Activated B cell treated with CpG ODN at 0.5 μM for 24 hours (primary cell): ENCODE measurements around the gene DHCR24. TPM values are rescaled to one million over a fixed set of nuclear protein-coding genes. Genes with fewer than 3 reads are reported as not detected.

ENCODE experiments used
- ATAC-seq: fragments of 200-7000 bp; cut with Tn5 transposase; one replicate; pipeline ENCODE4 v1.10.0; 2021; ENCODE audit warnings: low read depth, mild to moderate bottlenecking, moderate library complexity
- CTCF ChIA-PET: fragments of 350-600 bp; sonication (Branson Sonifier 250); formaldehyde crosslinking; loops from one replicate; lab custom pipeline; 2021; ENCODE audit warnings: antibody characterized with exemption; lab: Charles Lee
- POLR2A ChIA-PET: fragments of 350-600 bp; sonication (Branson Sonifier 250); formaldehyde crosslinking; loops from one replicate; lab custom pipeline; 2021; ENCODE audit warnings: antibody characterized with exemption; lab: Charles Lee
- DNase-seq: peaks from one replicate; pipeline ENCODE4 v3.0.0; 2022
- H3K27ac Mint-ChIP-seq: one replicate; pipeline ENCODE4 v1.8.0; 2020; ENCODE audit warnings: mixed read lengths
- H3K27me3 Mint-ChIP-seq: one replicate; pipeline ENCODE4 v1.8.0; 2021; ENCODE audit warnings: mixed read lengths
- H3K36me3 Mint-ChIP-seq: one replicate; pipeline ENCODE4 v1.8.0; 2021; ENCODE audit warnings: low read depth, mixed read lengths
- H3K4me1 Mint-ChIP-seq: one replicate; pipeline ENCODE4 v1.8.0; 2021; ENCODE audit warnings: mixed read lengths
- H3K4me3 Mint-ChIP-seq: one replicate; pipeline ENCODE4 v1.8.0; 2020; ENCODE audit warnings: mild to moderate bottlenecking, mixed read lengths
- H3K9me3 Mint-ChIP-seq: one replicate; pipeline ENCODE4 v1.8.0; 2020; ENCODE audit warnings: mixed read lengths
- intact Hi-C: fragments of 100-400 bp; cut with micrococcal nuclease; formaldehyde crosslinking; loops from one replicate; pipeline ENCODE4 v1.15.1; 2024
- total RNA-seq: library from RNA; stranded (reverse); gene quantifications from 2 replicates; pipeline ENCODE4 v1.2.3, GENCODE V29; 2022
- TF ChIP-seq, protein P1 (sequence below): fragments of 200-600 bp; IDR thresholded peaks from one replicate; pipeline ENCODE4 v1.8.0; 2022; ENCODE audit warnings: antibody characterized with exemption, mild to moderate bottlenecking

The DHCR24 gene
- total RNA-seq, 1 donor from 2014 or later, result 55.0 TPM

DNA sequence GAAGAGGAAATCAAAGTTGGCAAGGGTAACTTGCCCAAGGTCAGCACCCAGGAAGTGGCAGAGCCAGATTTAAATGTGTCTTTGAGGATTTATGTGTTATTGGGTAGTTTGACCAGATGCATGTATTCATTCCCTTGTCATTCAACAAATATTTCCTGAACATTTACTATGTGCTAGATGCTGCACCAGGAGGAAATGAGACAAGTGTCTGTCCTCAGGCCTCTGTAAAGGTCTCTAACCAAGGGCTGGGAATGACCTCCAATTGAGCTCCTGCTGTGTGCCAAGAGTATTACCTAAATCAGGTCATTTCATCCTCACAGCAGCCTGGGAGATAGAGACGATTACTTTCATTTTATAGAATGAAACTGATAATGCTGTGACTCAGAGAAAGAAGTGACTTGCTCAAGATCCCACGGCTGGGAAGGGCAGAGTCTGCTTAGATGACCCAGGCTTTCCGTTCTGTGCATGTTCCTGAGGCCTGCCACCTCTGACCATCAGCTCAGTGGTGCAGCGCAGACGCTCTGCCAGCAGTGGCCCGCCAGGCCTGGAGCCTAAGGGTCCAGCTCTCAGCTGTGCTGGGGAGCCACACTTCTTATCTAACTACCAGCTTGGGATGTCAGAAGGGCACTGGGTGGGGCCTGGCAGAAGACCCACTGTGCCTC lies 82.4 kb downstream of the DHCR24 start:
- CTCF ChIA-PET, result no interaction called here
- H3K36me3 Mint-ChIP-seq, result no peaks in the 10 kb centered on the region
- POLR2A ChIA-PET, result no interaction called here
- ATAC-seq, result no peak
- no peak for DNase-seq
- H3K4me3 Mint-ChIP-seq, result no peak overlapping the region
- H3K9me3 Mint-ChIP-seq, result no peaks in the 10 kb centered on the region
- intact Hi-C loops, result no loop called here
- no peak overlapping the region for H3K27ac Mint-ChIP-seq
- TF ChIP-seq, protein P1, sequence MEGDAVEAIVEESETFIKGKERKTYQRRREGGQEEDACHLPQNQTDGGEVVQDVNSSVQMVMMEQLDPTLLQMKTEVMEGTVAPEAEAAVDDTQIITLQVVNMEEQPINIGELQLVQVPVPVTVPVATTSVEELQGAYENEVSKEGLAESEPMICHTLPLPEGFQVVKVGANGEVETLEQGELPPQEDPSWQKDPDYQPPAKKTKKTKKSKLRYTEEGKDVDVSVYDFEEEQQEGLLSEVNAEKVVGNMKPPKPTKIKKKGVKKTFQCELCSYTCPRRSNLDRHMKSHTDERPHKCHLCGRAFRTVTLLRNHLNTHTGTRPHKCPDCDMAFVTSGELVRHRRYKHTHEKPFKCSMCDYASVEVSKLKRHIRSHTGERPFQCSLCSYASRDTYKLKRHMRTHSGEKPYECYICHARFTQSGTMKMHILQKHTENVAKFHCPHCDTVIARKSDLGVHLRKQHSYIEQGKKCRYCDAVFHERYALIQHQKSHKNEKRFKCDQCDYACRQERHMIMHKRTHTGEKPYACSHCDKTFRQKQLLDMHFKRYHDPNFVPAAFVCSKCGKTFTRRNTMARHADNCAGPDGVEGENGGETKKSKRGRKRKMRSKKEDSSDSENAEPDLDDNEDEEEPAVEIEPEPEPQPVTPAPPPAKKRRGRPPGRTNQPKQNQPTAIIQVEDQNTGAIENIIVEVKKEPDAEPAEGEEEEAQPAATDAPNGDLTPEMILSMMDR, result no peak
- H3K4me1 Mint-ChIP-seq, result peaks cover 15% of the 10 kb centered on the region
- no peaks in the 10 kb centered on the region for H3K27me3 Mint-ChIP-seq

DNA sequence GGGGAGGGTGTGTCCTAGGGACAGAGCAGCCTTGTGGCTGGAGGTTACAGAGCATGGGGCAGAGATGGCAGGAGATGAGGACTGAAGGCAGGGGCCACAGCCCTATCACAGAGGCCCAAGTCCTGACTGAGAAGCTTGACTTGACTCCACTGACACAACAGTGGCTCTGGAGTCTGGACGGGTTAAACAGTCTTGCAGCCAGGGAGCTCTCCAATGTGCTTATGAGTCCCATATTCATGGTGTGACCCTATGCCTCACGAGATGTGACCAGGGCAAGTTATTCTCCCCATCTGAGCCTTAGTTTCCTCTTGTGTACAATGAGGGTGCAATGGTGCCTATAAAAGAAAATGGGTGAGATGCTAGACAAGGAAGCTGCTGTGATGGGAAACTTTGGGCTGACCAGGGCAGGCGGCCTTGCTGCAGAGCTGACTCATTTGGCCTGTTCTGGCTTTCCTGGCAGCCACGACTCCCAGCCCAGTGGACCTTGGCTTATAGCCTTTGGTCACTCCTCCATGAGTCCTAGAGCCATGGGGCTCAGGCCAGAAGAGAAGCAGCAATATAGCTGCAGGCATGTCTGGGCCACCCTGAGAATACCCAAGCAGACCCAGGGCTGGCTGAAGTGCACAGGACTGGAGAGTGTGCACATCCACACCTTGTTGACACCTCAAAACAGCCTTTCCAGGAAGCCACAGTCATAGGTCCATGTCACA lies 83.1 kb downstream of the DHCR24 start:
- no peaks in the 10 kb centered on the region for H3K9me3 Mint-ChIP-seq
- no peak overlapping the region for H3K27ac Mint-ChIP-seq
- intact Hi-C loops, result no loop called here
- ChIA-PET CTCF (no interaction called here), POLR2A (no interaction called here)
- TF ChIP-seq, protein P1, result no peak
- H3K4me1 Mint-ChIP-seq, result peaks cover 22% of the 10 kb centered on the region
- DNase-seq (no peak), ATAC-seq (no peak)
- no peaks in the 10 kb centered on the region for H3K36me3 Mint-ChIP-seq
- no peak overlapping the region for H3K4me3 Mint-ChIP-seq
- H3K27me3 Mint-ChIP-seq, result no peaks in the 10 kb centered on the region

DNA sequence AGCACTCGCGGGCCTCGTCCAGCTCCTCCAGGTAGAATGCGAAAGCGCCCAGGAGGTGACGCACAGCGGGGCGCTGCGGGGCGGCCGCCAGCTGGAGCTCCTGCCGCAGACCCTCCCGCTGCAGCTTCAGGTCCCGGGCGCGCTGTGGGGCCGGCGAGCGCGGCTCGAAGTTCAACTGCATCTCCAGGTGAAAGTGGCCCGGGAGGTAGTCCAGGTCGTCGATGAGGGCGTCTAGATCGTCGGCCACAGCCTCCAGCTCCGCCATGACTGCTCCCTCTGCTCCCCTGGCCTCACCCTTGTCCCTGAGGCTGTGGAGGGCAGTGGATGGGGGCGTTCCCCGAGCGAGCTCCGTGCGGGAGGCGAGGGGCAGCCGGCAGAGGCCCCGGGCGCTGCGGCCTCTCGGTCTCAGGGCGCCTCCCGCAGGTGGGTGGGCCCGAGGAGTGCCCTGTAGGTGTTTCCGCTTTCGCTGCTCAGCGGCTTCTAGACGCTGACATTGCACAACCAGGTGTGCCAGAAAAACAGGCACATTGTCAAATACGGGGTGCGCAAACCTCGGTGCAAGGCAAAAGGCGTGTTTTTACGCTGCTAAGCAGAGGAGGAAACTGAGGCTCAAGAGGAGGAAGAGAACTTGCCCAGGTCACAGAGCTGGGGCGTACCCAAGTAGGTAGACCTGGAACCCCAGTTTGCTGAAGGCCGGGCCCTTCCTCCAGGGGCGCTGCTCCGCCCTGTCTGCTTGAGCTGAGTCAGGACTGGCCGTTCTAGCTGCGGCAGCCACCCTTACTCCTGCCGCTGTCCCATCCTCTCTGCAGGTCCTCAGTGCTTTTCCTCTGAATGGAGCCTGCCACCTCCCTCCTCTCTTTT lies 85.9 kb downstream of the DHCR24 start, which contains the start of gene TTC22:
Gene TTC22, minus strand, starts transcription at position 425 of the 861 bp plus-strand sequence. Its CDS starts 160 bp downstream, at position 265.
- Mint-ChIP-seq H3K27ac (peak within 1 kb of the TSS; percentile 83), H3K27me3 (no peaks in the 10 kb centered on the region), H3K36me3 (peaks cover 3% of the 10 kb centered on the region), H3K4me1 (peaks cover 29% of the 10 kb centered on the region), H3K4me3 (peak within 1 kb of the TSS; percentile 90), H3K9me3 (no peaks in the 10 kb centered on the region)
- DNase-seq (peak; percentile 67), ATAC-seq (peak; percentile 90)
- TF ChIP-seq, protein P1, result no peak
- POLR2A ChIA-PET, result interaction anchor here (0.7 to 1.6 kb wide), 5 partner anchors 35 to 602 kb away, joined by 3 to 15 read pairs (median 3); partner anchors contain the start of genes CYB5RL, DHCR24, MRPL37 and TTC4
- intact Hi-C loops, result loop anchor here (1.0 to 2.0 kb wide), 6 partner anchors 37 to 963 kb away; partner anchors contain the start of genes DHCR24, NDC1, PARS2 and SSBP3
- CTCF ChIA-PET, result interaction anchor here (0.7 to 2.4 kb wide), 16 partner anchors 9 to 856 kb away, joined by 3 to 10 read pairs (median 4); partner anchors contain the start of genes DHCR24, IFT25 and TTC4

DNA sequence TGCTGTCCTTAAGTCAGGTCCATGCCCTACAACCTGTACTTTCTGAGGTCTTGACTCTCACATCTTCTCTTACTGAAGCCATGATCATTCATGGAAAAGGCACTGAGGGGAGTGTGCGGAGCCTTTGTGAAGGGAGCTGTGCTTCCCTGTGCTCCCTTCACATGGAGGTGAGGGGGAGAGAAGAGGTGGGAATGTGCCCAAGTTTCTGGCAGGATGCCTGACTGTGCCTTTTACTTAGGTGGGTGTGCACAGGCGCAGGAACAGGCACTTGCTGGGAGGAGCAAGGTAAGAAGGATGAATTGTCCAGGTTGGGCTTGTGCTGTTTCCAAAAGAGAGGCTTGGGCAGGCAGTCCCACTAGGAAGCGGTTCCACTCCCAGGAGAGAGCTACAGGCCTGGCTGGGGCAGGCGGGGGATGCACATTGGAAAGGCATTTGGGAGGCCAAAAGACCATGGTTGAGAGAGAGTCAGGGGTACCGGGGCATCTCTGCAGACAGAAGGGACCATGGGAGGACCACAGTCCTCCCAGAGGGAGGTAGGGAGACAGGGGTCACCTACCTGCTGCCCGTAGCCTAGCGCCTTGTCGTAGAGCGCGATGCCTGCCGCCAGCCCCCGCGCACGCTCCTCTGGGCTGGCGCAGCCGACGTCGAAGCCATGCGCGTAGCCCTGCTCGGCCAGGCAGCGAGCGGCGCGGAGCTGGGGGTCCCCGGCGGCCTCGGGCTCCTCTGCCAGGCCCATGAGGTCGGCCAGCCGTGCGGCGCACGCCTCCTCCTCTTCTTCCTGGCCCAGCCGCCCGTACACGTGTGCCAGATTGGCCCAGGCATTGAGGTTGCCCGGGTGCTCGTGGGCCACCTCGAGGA lies 86.7 kb downstream of the DHCR24 start:
- H3K4me1 Mint-ChIP-seq, result peaks cover 29% of the 10 kb centered on the region

More for the DNA sequence above, 86.7 kb downstream of the DHCR24 start:
- Mint-ChIP-seq H3K9me3 (no peaks in the 10 kb centered on the region), H3K4me3 (peak overlapping the region; percentile 90), H3K27ac (peak overlapping the region; percentile 18), H3K36me3 (peaks cover 3% of the 10 kb centered on the region), H3K27me3 (no peaks in the 10 kb centered on the region)
- no peak for ATAC-seq
- TF ChIP-seq, protein P1, result no peak
- DNase-seq, result no peak
- intact Hi-C loops, result loop anchor here (2.0 kb wide), 2 partner anchors 87 to 393 kb away; partner anchors contain the start of genes DHCR24 and SSBP3
- ChIA-PET CTCF (interaction anchor here (0.7 to 2.4 kb wide), 12 partner anchors 8 to 855 kb away, joined by 3 to 10 read pairs (median 4); partner anchors contain the start of genes DHCR24, IFT25 and TTC4), POLR2A (interaction anchor here (1.1 to 1.6 kb wide), 2 partner anchors 84 to 393 kb away, joined by 3 to 15 read pairs; partner anchors contain the start of gene TTC4)

Other genes starting within 250 kb of the DHCR24 start
- not detected in 2 replicates for gene MROH7, start 245.4 kb downstream of the DHCR24 start, total RNA-seq
- 30.8 and 31.5 TPM in 2 replicates for gene TTC4, start 171.3 kb downstream of the DHCR24 start, total RNA-seq
- 4.3 and 4.8 TPM in 2 replicates for gene PARS2, start 122.7 kb downstream of the DHCR24 start, total RNA-seq
- gene TTC22, start 85.9 kb downstream of the DHCR24 start, total RNA-seq, result 4.9 and 6.0 TPM in 2 replicates
- gene TMEM61, start 93.4 kb upstream of the DHCR24 start, total RNA-seq, result not detected in 2 replicates
- gene BSND, start 111.7 kb upstream of the DHCR24 start, total RNA-seq, result 0.05 TPM in 1 of 2 replicates, not detected in the other
- not detected in 2 replicates for gene PCSK9, start 152.4 kb upstream of the DHCR24 start, total RNA-seq